HG03439 (cell line): Measurements from ENCODE around the gene INSYN2A.

Experiments
- ATAC-seq: cut with Tn5 transposase; IDR thresholded peaks from one replicate; pipeline ENCODE4 v1.9.1; 2021; ENCODE audit warnings: mild to moderate bottlenecking, moderate library complexity; ENCODE audit not compliant: unreplicated experiment

INSYN2A gene

DNA sequence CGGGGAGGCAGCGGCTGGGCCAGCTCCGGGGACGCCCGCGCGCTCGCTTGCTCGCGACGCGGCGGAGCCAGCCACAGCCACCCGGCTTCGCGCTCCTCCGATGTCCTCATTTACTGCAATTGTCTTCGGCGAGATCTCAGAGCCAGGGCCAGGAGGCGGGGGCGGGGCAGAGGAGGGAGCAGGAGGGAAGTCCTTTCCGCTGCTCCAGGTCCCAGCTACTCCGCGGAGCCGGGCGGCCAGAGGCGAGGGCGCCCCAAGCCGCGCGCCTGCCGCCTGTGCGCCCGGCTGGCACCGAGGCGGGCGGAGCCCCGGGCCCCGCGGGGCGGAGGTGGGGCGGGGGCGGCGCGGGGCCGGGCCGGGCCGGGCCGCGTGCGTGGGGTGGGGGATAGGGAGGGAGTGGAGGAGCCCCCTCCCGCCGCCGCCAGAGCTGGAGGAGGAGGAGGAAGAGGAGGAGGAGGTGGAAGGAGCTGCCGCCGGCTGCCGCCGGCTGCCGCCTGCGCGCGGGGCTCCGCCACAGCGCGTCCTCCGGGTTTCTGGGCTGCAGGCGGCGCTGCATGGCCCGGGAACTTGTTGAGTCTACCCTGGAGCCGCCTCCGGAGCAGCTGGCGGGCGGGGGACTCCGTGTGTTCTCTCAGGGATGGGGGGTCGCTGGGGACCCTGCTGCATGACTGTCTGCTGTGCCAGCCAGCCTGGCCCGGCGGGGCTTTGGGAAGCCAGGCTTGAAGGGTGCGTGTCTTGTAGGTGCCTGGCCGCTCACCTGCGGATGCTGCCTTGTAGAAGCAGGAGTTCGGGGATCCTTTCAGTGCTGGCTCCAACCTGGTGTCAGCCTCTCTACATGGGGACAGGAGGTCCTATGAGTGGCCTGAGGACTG, at the start of gene INSYN2A:
Gene INSYN2A, minus strand, starts transcription at position 310 of the 872 bp plus-strand sequence. CDS start 20,196 bp downstream, outside the sequence.
- no peak for ATAC-seq

DNA sequence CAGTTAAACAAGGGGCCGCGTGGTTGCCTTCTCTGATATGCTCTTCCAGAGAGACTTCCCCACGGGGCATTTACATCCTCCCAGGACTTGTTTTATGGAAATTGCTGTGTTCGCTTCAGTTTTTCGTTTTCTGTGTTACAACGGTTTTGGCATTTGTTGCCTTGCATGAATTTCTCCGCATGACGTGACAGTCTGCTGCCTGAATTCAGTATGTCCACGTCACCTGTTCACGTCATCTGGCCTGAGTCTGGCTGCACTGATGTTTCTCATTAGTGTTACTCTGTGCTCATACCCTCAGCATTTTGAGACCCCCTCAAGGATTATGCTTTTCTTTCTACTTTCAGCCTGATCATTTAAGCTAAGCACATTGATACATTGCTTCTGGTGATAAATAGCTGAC, 49.1 kb upstream of the INSYN2A start:
- ATAC-seq: no peak

DNA sequence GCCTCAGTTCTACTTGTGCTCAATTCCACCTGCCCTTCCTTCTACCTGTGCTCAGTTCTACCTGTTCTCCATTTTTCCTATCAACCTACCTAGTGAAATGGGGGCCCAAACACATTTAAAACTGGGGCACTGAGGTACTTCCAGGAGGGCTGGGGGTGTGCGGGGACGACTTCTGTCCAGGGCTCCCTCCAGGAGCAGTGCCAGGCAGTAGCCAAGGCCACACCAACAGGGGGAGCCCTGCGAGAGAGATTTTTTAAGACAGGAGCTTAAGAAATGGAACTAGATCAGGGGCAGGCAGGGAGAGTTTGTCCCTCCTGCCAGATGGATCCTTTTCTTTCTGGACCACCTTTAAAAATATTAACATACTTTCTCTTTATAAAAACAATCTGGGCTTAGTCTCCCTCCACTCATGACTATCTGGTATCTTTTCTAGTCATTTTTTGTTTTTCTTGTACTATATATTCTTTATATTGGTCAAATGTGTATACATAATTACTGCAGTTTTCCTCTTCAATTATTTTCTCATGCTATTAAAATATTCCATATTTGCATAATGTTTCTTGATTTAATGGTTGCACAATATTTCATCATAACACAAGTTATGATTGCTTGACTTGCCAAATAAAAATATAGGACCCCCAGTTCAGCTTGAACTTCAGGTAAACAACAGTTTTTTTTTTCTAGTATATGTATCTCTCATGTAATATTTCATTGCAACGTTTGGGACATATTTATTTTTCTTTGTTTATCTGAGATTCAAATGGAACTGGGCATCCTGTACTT, 47.3 kb upstream of the INSYN2A start:
- no peak for ATAC-seq

GRCh38 chr10:127242914-127243313, 46.5 kb upstream of the INSYN2A start:
- ATAC-seq: no peak

GRCh38 chr10:127236266-127236665, 39.9 kb upstream of the INSYN2A start:
- ATAC-seq: no peak

DNA sequence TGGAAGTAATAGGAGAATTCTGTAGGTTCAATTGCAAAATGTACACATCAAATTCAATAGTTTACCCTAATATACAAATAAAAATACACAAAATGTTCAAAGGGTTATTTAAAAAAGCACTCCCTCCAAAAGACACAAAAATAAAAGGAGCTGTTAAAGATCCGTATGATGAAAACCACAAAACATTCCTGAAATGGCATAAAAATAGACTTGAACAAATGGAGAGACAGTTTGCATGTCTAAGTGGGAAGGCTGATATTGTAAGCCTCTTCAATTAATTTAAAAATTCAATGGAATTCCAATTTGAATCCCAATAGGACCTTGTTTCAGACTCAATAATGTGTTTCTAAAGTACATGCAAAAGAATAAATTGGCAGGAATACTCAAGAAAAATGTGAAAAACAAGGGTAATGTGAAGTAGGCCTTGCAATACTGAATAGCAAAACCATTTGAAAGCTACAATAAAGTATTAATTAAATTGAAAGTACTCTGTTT, 38.0 kb upstream of the INSYN2A start:
- no peak for ATAC-seq

DNA sequence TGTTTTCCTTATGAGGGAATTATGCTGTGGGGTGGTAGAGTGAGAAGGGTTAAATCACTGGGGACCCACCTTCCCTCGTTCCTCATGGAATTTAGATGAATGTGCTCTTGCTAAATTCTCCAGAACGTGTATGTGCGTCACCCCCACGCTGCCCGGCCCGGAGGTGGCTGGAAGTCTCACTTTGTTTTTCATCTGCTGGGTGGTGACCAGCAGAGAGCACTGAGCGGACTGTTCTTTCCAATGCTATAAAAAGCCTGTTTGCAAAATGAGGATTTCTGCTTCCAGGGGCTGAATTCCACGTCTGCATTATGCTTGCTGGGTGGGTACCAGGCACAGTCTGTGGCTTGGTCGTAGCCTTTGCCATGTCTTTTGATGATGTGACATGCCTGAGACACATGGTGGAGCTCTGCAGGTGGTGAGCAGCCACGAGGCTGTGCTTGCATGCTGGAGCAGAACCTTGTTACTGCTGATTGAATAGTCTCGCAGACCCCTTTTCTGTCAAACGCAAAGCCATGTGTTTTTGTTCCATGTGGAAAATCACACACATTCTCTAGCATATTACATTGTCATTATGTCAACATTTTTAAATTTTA, 31.9 kb upstream of the INSYN2A start:
- no peak for ATAC-seq

GRCh38 chr10:127227663-127228062, 31.3 kb upstream of the INSYN2A start:
- ATAC-seq: no peak

DNA sequence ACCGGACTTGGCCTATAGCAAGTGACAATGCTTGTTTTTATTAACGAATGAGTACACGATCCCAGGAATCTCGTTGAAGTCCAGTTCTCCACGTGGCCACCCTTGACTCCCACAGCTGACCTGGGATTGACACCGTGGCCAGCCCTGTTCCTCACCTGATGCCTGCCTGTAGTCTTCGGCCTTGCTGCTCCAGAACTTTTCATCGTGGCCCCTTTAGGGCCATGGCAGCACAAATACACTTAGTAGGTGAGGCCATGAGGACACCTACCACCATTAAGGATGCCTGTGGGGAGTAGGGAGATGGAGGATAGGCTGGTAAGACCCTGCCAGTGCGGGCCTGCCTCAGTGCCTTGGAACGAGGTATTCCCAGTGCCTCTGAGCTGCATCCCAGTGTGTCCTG, 30.6 kb upstream of the INSYN2A start:
- ATAC-seq: no peak

DNA sequence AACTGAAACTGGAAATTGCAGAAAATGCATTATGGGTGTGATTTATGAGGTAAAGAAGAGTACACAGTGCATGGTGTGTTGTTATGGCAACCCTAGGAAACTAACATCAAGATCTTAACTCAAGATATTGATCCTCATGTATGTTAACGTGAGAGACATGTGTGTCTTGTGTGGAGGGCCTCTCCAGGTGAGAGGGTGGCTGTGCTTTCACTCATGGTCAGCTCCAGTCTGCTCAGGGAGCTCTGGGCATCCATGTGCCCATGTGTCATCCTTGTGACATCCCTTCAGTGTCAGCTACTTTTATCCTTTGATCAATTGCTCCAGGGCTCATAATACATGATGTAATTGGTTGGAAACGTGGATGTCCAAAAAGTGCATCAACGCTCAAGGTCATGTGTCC, 24.9 kb upstream of the INSYN2A start:
- no peak for ATAC-seq

DNA sequence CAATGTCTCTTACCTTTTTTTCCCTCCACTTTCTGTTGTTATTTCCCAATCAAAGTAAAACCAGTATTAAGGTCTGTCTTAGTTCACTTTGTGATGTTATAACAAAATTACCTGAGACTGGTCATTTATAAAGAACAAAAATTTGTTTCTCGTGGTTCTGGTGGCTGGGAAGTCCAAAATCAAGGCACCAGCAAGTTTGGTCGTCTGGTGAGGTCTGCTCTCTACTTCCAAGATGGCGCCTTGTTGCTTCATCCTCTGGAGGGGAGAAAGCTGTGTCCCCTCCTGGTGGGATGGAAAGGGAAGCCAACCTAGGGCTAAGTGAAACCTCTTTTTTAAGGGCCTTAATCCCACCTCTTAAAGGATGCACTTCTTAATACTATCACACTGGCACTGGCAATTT, 22.3 kb upstream of the INSYN2A start:
- ATAC-seq: no peak

GRCh38 chr10:127216786-127217185, 20.4 kb upstream of the INSYN2A start:
- ATAC-seq: no peak

- no peak for ATAC-seq
Measured at GRCh38 chr10:127216274-127216673, 19.9 kb upstream of the INSYN2A start.

- ATAC-seq: no peak
Measured at GRCh38 chr10:127215866-127216265, 19.5 kb upstream of the INSYN2A start.

DNA sequence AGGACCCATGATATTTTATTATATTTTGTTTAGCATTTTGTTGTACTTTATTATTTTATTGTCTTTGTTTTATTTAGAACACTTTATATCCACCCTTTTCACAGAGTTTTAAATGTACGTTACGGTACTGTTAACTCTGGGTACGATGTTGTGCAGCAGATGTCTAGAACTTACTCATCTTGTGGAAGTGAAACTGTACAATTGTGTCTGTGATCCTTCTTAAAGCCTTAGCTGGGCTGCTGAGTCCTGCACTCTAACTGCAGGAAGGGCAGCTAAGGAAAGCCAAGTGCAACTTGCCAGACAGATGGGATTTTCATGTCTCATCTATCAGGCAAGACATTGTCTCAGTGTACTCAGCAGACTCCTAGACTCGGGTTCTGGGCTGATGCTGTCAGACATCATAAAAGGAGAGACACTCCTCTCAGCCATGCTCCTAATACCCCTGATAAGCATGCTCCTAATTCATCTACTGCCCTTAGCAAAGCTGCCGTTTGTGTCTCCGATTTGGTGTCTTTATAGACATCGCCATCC, 14.6 kb upstream of the INSYN2A start:
- no peak for ATAC-seq

DNA sequence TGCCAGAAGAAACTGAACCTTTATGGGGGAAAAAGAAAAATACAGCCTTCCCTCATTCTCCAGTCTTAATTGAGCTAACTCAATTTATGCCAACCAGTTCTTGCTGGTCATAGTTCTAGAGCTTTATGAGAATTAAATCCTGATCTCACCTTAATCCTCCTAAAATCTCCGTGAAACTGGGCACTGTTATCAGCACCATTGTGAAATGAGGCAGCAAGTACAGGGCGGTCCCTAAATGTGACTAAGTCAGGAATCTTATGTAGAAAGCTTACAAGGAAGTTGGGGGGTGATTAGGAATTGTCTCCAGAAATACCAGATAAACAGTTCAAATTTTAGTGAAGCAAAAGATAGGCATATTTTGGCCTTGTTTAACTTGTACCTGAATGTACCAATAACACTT, 10.7 kb upstream of the INSYN2A start:
- no peak for ATAC-seq

- ATAC-seq: no peak
Measured at GRCh38 chr10:127203067-127203466, 6.7 kb upstream of the INSYN2A start.

GRCh38 chr10:127200646-127201045, 4.3 kb upstream of the INSYN2A start:
- no peak for ATAC-seq

GRCh38 chr10:127198721-127199120, 2.3 kb upstream of the INSYN2A start:
- no peak for ATAC-seq

DNA sequence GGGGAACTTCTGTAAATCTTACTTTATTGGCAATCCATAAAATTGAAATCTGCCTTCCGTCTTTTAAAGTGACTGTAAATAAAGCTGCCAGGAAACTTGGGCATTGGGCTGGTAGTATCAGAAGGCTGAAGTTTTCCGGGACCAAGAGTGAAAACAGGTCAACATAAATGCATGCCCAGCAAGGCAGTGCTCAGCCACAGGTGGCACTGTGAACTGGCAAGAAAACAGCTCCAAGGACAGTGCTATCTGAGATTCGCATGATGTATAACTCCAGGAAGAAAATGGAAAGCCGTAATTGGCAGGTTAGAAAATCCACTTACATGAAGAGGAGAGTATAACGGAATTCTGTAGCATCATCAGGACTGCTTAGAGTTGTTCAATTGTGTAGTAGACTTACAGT, 1.9 kb upstream of the INSYN2A start:
- ATAC-seq: no peak

DNA sequence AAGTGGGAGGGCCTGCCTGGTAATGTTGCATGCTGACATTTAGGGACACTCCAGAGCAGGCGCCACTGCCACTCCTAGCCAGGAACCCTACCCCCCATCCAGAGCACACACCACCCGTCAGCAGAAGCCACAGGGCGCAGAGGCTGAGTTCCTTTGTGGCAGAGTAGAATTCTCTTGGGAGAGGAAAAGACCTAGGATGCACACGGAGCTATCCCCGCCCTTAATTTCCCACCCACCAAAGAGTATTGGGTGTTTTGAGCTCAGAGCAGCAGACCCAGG, 702 bp upstream of the INSYN2A start:
- ATAC-seq: no peak
